ENCODE data around the gene KRTAP1-5. TPM values are rescaled to one million over a fixed set of nuclear protein-coding genes. Genes with fewer than 3 reads are reported as not detected.
"Not testable (repeated sequence)": the region's sequence is repeated elsewhere in the genome, so short reads cannot be mapped to it uniquely, and the experiment has no call there.

KRTAP1-5 gene
- total RNA-seq, 2 experiments from 2014 or later = not detected

DNA sequence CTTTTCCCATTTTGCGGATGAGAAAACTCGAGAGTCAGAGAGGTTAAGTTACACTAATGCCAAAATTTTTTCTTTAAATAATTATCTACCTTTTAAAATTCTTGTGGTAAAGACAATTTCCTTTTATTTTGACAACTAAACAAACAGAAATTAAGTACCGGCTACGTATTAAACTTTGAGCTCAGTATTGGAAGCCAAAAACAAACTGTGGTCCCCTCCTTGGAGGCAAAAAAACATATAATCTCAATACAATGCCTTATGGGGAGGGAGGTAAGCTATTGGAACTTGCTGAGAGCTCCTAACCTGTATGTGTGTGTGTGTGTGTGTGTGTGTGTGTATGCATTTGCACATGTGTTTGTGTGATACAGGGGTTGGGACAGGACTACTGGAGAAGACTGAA is 36.4 kb upstream of the KRTAP1-5 start:
- DNase-seq (ENCODE audit: low spot score) = no peak
- H3K4me1 ChIP-seq (ENCODE audit: insufficient read depth, low read length, poor library complexity, severe bottlenecking) = no peaks in the 10 kb centered on the region
- CTCF ChIA-PET (ENCODE audit: unreplicated experiment) = no interaction called here
- BruUV-seq (replicated peaks) = no TSS peak
- no peak overlapping the region for H3K4me3 ChIP-seq (ENCODE audit: low read depth, low read length, poor library complexity, severe bottlenecking)
- intact Hi-C loops (cut with micrococcal nuclease; ENCODE audit: unreplicated experiment) = no loop called here
- TF ChIP-seq EZH2phosphoT487 (IDR thresholded peaks at IDR 0.05; ENCODE audit: borderline replicate concordance, low read depth, low read length) = no peak
- TF ChIP-seq, protein P1, sequence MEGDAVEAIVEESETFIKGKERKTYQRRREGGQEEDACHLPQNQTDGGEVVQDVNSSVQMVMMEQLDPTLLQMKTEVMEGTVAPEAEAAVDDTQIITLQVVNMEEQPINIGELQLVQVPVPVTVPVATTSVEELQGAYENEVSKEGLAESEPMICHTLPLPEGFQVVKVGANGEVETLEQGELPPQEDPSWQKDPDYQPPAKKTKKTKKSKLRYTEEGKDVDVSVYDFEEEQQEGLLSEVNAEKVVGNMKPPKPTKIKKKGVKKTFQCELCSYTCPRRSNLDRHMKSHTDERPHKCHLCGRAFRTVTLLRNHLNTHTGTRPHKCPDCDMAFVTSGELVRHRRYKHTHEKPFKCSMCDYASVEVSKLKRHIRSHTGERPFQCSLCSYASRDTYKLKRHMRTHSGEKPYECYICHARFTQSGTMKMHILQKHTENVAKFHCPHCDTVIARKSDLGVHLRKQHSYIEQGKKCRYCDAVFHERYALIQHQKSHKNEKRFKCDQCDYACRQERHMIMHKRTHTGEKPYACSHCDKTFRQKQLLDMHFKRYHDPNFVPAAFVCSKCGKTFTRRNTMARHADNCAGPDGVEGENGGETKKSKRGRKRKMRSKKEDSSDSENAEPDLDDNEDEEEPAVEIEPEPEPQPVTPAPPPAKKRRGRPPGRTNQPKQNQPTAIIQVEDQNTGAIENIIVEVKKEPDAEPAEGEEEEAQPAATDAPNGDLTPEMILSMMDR (conservative IDR thresholded peaks at IDR 0.05; ENCODE audit: low read length) = no peak
- no peaks in the 10 kb centered on the region for H3K79me2 ChIP-seq (ENCODE audit: insufficient read depth, low read depth, low read length)
- no peak overlapping the region for H3K4me2 ChIP-seq (ENCODE audit: low read length)
- H3K27ac ChIP-seq (ENCODE audit: low read depth, low read length, poor library complexity, severe bottlenecking) = no peak overlapping the region
- no peaks in the 10 kb centered on the region for H4K20me1 ChIP-seq (ENCODE audit: insufficient read depth, low read length)
- POLR2A ChIA-PET = no interaction called here
- no peaks in the 10 kb centered on the region for H3K9me3 ChIP-seq (ENCODE audit: low read length)
- H3K36me3 ChIP-seq (ENCODE audit: insufficient read depth, low read length) = no peaks in the 10 kb centered on the region
- no peaks in the 10 kb centered on the region for H3K9me2 ChIP-seq (ENCODE audit: insufficient read depth, low read length)
- no peak overlapping the region for H2AFZ ChIP-seq (ENCODE audit: low read length)

DNA sequence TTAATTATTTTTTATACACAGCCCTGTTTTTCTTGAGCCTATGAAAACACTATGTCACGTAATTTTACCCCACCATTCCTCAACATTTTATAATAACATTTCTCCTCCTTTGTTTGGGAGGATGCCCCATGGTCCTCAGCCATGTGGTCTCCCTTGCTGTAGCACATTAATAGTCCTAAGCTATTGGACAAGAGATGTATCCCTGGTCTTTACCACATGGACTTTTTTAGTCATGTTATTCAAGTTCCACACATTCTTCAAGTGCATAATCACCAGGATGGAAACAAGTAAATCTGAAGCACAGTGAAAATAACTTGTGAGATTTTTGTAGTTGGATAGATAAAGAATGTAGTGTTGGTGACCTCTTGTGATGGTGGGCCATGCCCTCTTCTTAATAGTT is 35.0 kb upstream of the KRTAP1-5 start:
- Histone ChIP-seq H3K9me3 (ENCODE audit: low read length) (no peaks in the 10 kb centered on the region), H3K4me3 (ENCODE audit: low read depth, low read length, poor library complexity, severe bottlenecking) (no peak overlapping the region), H3K36me3 (ENCODE audit: insufficient read depth, low read length) (no peaks in the 10 kb centered on the region), H3K4me1 (ENCODE audit: insufficient read depth, low read length, poor library complexity, severe bottlenecking) (no peaks in the 10 kb centered on the region), H3K79me2 (ENCODE audit: insufficient read depth, low read depth, low read length) (no peaks in the 10 kb centered on the region), H4K20me1 (ENCODE audit: insufficient read depth, low read length) (no peaks in the 10 kb centered on the region), H2AFZ (ENCODE audit: low read length) (no peak overlapping the region), H3K9me2 (ENCODE audit: insufficient read depth, low read length) (no peaks in the 10 kb centered on the region), H3K4me2 (ENCODE audit: low read length) (no peak overlapping the region), H3K27ac (ENCODE audit: low read depth, low read length, poor library complexity, severe bottlenecking) (no peak overlapping the region)
- DNase-seq (ENCODE audit: low spot score) = no peak
- no TSS peak for BruUV-seq (replicated peaks)
- intact Hi-C loops (cut with micrococcal nuclease; ENCODE audit: unreplicated experiment) = no loop called here
- ChIA-PET CTCF (ENCODE audit: unreplicated experiment) (interaction anchor here (0.6 kb wide), 1 partner anchor 116 kb away, joined by 3 read pairs; the partner anchor contains the start of gene KRTAP4-2), POLR2A (no interaction called here)
- TF ChIP-seq, protein P1 (conservative IDR thresholded peaks at IDR 0.05; ENCODE audit: low read length) = no peak
- TF ChIP-seq EZH2phosphoT487 (IDR thresholded peaks at IDR 0.05; ENCODE audit: borderline replicate concordance, low read depth, low read length) = no peak

DNA sequence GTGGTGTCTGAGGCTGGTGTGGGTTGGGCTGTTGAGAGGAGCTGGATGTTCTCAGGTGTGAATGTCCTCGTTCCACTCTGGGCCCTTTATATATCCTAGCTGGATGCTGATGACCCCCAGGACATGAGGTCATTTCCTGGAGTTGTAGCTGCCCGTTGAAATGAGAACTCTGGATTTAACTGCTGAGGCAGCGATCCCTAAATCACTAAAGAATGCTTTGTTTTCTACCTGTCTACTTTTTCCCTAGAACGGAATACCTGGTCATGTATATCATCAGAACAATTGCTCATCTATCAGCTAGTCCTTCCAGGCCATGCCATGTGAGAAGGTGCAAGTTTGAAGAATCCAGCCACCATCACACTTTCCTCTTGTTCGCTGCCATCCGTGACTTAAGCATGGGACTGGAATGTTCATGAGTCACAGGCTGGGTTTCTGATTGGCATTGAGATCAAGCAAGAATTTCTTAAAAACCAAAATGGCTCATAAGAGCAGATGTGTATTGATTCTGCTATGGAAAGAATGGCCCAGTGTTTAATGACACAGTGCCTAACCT is 33.1 kb upstream of the KRTAP1-5 start, which contains the start of gene KRTAP2-3:
TSS of gene KRTAP2-3 (minus strand) at position 63 of the 553 bp plus-strand sequence. CDS start 64 bp downstream, outside the sequence.
- H4K20me1 ChIP-seq (ENCODE audit: insufficient read depth, low read length) = no peaks in the 10 kb centered on the region
- H3K27ac ChIP-seq (ENCODE audit: low read depth, low read length, poor library complexity, severe bottlenecking) = no peak within 1 kb of the TSS
- intact Hi-C loops (cut with micrococcal nuclease; ENCODE audit: unreplicated experiment) = no loop called here
- no peaks in the 10 kb centered on the region for H3K9me3 ChIP-seq (ENCODE audit: low read length)
- no peak within 1 kb of the TSS for H3K4me2 ChIP-seq (ENCODE audit: low read length)
- no TSS peak for BruUV-seq (replicated peaks)
- CTCF ChIA-PET (ENCODE audit: unreplicated experiment) = no interaction called here
- H3K36me3 ChIP-seq (ENCODE audit: insufficient read depth, low read length) = no peaks in the 10 kb centered on the region
- no peaks in the 10 kb centered on the region for H3K9me2 ChIP-seq (ENCODE audit: insufficient read depth, low read length)
- POLR2A ChIA-PET = no interaction called here
- TF ChIP-seq EZH2phosphoT487 (IDR thresholded peaks at IDR 0.05; ENCODE audit: borderline replicate concordance, low read depth, low read length) = no peak
- TF ChIP-seq, protein P1 (conservative IDR thresholded peaks at IDR 0.05; ENCODE audit: low read length) = no peak
- no peaks in the 10 kb centered on the region for H3K79me2 ChIP-seq (ENCODE audit: insufficient read depth, low read depth, low read length)
- no peak within 1 kb of the TSS for H2AFZ ChIP-seq (ENCODE audit: low read length)
- no peak for DNase-seq (ENCODE audit: low spot score)
- H3K4me3 ChIP-seq (ENCODE audit: low read depth, low read length, poor library complexity, severe bottlenecking) = no peak within 1 kb of the TSS
- no peaks in the 10 kb centered on the region for H3K4me1 ChIP-seq (ENCODE audit: insufficient read depth, low read length, poor library complexity, severe bottlenecking)

DNA sequence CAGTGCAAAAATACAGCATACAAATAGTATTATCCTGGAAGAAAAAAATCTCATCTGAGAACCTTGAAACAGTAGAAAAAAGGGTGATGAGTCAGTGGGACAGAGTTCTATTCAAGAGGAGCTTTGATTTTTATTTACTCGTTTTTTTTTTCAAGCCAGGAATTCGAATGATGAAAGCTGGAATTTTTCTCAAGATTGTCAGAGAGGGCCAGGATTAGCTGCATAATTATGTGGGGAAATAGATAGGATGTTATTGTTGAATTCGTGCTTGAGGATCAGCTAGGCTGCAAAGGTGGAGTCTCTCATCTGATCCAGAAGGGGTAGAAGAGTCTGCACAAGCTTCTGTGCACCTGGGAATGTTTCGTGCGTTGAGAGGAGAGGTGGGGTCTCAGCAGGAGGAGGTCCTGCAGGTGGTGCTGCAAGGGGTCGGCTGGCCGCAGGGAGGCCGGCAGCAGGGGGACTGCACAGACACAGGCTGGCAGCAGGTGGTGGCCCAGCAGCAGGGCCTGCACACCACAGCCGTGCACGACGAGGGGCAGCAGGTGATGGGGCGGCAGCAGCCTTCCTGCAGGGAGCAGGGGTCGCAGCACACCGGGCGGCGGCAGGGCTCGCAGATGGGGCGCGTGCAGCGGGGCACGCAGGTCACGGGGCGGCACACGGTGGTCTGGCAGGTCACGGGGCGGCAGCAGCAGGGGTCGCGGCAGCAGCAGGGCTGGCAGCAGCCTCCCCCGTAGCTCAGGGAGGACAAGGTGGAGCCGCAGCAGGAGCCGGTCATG is 32.5 kb upstream of the KRTAP1-5 start:
- DNase-seq (ENCODE audit: low spot score); H3K27ac ChIP-seq (ENCODE audit: low read depth, low read length, poor library complexity, severe bottlenecking); H3K79me2 ChIP-seq (ENCODE audit: insufficient read depth, low read depth, low read length); H4K20me1 ChIP-seq (ENCODE audit: insufficient read depth, low read length); H3K4me1 ChIP-seq (ENCODE audit: insufficient read depth, low read length, poor library complexity, severe bottlenecking); H3K36me3 ChIP-seq (ENCODE audit: insufficient read depth, low read length); H3K9me2 ChIP-seq (ENCODE audit: insufficient read depth, low read length); H3K4me3 ChIP-seq (ENCODE audit: low read depth, low read length, poor library complexity, severe bottlenecking); BruUV-seq (replicated peaks); H3K4me2 ChIP-seq (ENCODE audit: low read length); CTCF ChIA-PET (ENCODE audit: unreplicated experiment); H2AFZ ChIP-seq (ENCODE audit: low read length); H3K9me3 ChIP-seq (ENCODE audit: low read length); intact Hi-C loops (cut with micrococcal nuclease; ENCODE audit: unreplicated experiment): not testable (repeated sequence)
- POLR2A ChIA-PET = interaction anchor here (0.6 to 0.7 kb wide), 2 partner anchors 16 to 283 kb away, joined by 3 to 4 read pairs; no protein-coding TSS in a partner anchor
